Measurements from ENCODE around the gene BTG3.

Gene BTG3

GRCh38 chr21:17577701-17578100 lies 35.0 kb downstream of the BTG3 start:
- TF ChIP-seq CTCF (IDR thresholded peaks at IDR 0.05; ENCODE audit: extremely low read depth, missing control alignments): no peak
- no peak for DNase-seq (ENCODE audit: low spot score)

- no peak for DNase-seq (ENCODE audit: low spot score)
These were observed 36.4 kb downstream of the BTG3 start for GRCh38 chr21:17576080-17576835.

GRCh38 chr21:17575076-17575475 lies 37.6 kb downstream of the BTG3 start:
- TF ChIP-seq CTCF (IDR thresholded peaks at IDR 0.05; ENCODE audit: extremely low read depth, missing control alignments): no peak
- no peak for DNase-seq (ENCODE audit: low spot score)

More at GRCh38 chr21:17576080-17576835, 36.4 kb downstream of the BTG3 start:
- TF ChIP-seq CTCF (IDR thresholded peaks at IDR 0.05; ENCODE audit: extremely low read depth, missing control alignments): no peak

- no peak for DNase-seq (ENCODE audit: low spot score)
These were observed 40.3 kb downstream of the BTG3 start for GRCh38 chr21:17572431-17572830.

GRCh38 chr21:17570786-17571185 lies 41.9 kb downstream of the BTG3 start:
- no peak for TF ChIP-seq CTCF (IDR thresholded peaks at IDR 0.05; ENCODE audit: extremely low read depth, missing control alignments)
- DNase-seq (ENCODE audit: low spot score): no peak

More at GRCh38 chr21:17572431-17572830, 40.3 kb downstream of the BTG3 start:
- TF ChIP-seq CTCF (IDR thresholded peaks at IDR 0.05; ENCODE audit: extremely low read depth, missing control alignments): no peak

- TF ChIP-seq CTCF (IDR thresholded peaks at IDR 0.05; ENCODE audit: extremely low read depth, missing control alignments): no peak
- DNase-seq (ENCODE audit: low spot score): no peak
These were observed 52.2 kb downstream of the BTG3 start for GRCh38 chr21:17560377-17561025.

- peak; percentile 21 for DNase-seq (ENCODE audit: low spot score)
- TF ChIP-seq CTCF (IDR thresholded peaks at IDR 0.05; ENCODE audit: extremely low read depth, missing control alignments): no peak
These were observed 57.8 kb downstream of the BTG3 start for GRCh38 chr21:17554679-17555465.
